Skeletal muscle tissue (tissue), 4 donors: ENCODE results near the gene PIAS4. TPM values are rescaled to one million over a fixed set of nuclear protein-coding genes. Genes with fewer than 3 reads are reported as not detected.
"Not testable (repeated sequence)": the region's sequence is repeated elsewhere in the genome, so short reads cannot be mapped to it uniquely, and the experiment has no call there.

Experiments
- H3K27ac ChIP-seq: one replicate; pipeline ENCODE4 v1.7.0; 2013; ENCODE audit warnings: mild to moderate bottlenecking, low read depth, low read length, inconsistent platforms
- H3K27me3 ChIP-seq, 3 donors: one replicate each; pipeline ENCODE4 v1.7.0; 2013; ENCODE audit warnings: low read length in 3 of 3; ENCODE audit not compliant: control insufficient read depth in 3 of 3, insufficient read depth in 3 of 3
- H3K36me3 ChIP-seq, 3 donors: one replicate each; pipeline ENCODE4 v1.7.0; 2013; ENCODE audit warnings: low read length in 3 of 3; ENCODE audit not compliant: control insufficient read depth in 3 of 3, insufficient read depth in 3 of 3
- H3K4me1 ChIP-seq, 3 donors: one replicate each; pipeline ENCODE4 v1.7.0; 2013; ENCODE audit warnings: low read length in 3 of 3, mild to moderate bottlenecking in 3 of 3; ENCODE audit not compliant: control insufficient read depth in 3 of 3, insufficient read depth in 3 of 3
- H3K4me3 ChIP-seq, 3 donors: one replicate each; pipeline ENCODE4 v1.7.0; 2013; ENCODE audit warnings: low read length in 3 of 3
- H3K9ac ChIP-seq, 3 donors: one replicate each; pipeline ENCODE4 v1.7.0; 2013; ENCODE audit warnings: low read length in 3 of 3, mild to moderate bottlenecking in 3 of 3, moderate library complexity in 2 of 3, low read depth in 1 of 3
- H3K9me3 ChIP-seq, 3 donors: one replicate each; pipeline ENCODE4 v1.7.0; 2013; ENCODE audit warnings: low read length in 3 of 3; ENCODE audit not compliant: control insufficient read depth in 3 of 3
- total RNA-seq: library from RNA; depleted of rRNA; stranded (reverse); fragments of >200 nt; gene quantifications from one replicate; pipeline ENCODE4 v1.2.3, GENCODE V29; 2014
- donor health status: Osteomylitis.

The PIAS4 gene
- total RNA-seq, result 19.3 TPM

DNA sequence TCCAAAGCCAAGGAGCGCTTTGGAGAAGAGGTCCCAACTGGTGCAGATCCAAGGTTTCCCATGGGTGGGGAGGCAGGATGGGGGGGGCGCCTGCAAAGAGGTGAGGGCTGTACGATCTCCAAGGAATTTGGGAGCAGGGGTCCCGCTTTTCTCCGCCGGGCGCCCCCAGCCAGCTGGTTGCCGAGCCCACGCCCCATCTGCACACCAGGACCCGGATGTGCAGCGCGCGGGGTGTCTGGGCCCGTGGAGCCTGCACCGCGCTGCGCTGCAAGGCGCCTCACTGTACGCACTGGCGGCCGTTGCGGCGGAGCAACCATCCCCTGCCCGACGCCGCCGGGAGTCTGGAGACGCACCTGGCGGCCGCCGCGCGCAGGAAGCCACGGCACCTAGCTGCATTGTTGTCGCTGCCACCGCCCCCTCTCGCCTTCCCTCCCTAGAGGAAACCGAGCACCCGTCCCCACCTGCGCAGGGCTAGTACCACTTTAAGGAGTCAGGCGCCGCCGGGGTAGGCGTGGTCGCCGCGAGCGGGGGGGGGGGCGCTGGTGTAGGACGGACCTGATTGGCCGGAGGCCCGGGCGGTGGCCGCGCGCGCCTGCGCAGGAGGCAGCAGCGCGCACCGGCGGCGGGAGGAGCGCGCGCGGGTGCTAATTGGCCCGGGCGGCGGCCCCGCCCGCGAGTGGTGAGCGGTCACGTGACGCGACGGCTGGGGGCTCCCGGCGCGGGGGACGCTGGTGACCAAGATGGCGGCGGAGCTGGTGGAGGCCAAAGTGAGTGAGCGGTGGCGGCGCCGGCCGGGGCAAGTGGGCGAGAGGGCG is at the start of gene PIAS4:
Gene PIAS4 (plus strand): TSS at position 716 of the 815 bp plus-strand sequence. CDS start 25 bp downstream, at position 741.
- H3K9me3 ChIP-seq, result no peaks in the 10 kb centered on the region
- H3K27ac ChIP-seq, result peak within 1 kb of the TSS; percentile 68
- H3K4me3 ChIP-seq, result peak within 1 kb of the TSS; percentile 85 to 95 (median 94)
- H3K27me3 ChIP-seq, result no peaks in the 10 kb centered on the region
- peaks cover 40 to 43% (median 42%) of the 10 kb centered on the region in 3 donors for H3K4me1 ChIP-seq
- H3K36me3 ChIP-seq, result no peaks in the 10 kb centered on the region
- H3K9ac ChIP-seq, result peak within 1 kb of the TSS; percentile 77 to 95 (median 85)

DNA sequence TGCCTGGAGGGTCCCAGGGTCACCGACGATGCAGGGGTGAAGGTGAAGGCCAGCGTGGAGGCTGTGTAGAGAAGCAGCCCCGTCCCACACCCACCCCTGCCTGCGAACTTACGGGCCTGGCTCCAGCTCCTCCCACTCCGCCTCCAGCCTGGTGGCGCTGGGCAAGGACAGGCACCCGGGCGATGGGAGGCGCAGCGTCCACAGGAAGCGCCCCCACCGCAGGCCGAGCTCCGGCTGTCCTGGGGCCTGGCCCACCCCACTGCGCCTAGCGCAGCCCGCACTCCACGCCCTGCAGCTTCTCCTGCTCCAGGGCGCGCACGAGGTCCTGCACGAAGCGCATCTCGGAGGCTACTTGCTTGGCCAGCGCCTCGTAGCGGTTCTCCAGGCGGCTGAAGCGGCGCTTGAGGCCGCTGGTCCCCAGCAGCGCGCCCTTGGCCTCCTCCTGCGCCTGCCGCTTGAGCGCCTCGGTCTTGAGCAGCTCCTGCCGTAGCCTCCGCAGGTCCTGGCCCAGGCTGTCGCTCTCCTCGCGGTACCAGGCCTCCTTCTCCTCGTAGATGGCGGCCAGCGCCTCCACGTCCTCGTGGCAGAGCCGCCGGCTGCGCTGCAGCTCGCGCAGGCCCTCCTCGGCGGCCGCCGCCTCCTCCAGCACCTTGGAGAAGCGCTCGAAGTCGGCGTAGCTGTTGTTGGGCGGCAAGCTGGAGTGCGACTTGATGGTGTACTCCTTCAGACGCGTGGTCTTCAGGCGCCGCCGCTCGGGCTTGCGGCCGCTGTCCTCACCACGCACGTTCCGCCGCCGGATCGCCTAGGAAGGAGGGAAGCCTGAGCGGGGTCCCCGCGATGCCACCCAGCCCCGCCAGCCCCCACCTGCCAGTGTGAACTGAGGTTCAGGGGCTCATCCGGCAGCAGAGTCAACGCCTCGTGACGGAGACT is 48.4 kb upstream of the PIAS4 start:
- Histone ChIP-seq H3K27me3 (no peaks in the 10 kb centered on the region), H3K36me3 (peaks cover 33 to 47% (median 39%) of the 10 kb centered on the region in 3 donors), H3K4me3 (peak overlapping the region in 1 of 3 donors; percentile 9), H3K9me3 (no peaks in the 10 kb centered on the region), H3K27ac (peak overlapping the region; percentile 77), H3K4me1 (peaks cover 3 to 50% (median 29%) of the 10 kb centered on the region in 3 donors), H3K9ac (peak overlapping the region in 1 of 3 donors; percentile 72)

GRCh38 chr19:3959766-3960131 is 47.8 kb upstream of the PIAS4 start:
- Histone ChIP-seq H3K9me3 (no peaks in the 10 kb centered on the region), H3K36me3 (peaks cover 36 to 50% (median 40%) of the 10 kb centered on the region in 3 donors), H3K9ac (no peak overlapping the region), H3K27me3 (no peaks in the 10 kb centered on the region), H3K27ac (peak overlapping the region; percentile 19), H3K4me1 (peaks cover 0 to 45% (median 22%) of the 10 kb centered on the region in 3 donors), H3K4me3 (no peak overlapping the region)

GRCh38 chr19:3961007-3961406 is 46.5 kb upstream of the PIAS4 start:
- Histone ChIP-seq H3K9me3 (no peaks in the 10 kb centered on the region), H3K4me3 (no peak overlapping the region), H3K27ac (peak overlapping the region; percentile 57), H3K36me3 (peaks cover 38 to 55% (median 45%) of the 10 kb centered on the region in 3 donors), H3K4me1 (peaks cover 1 to 45% (median 26%) of the 10 kb centered on the region in 3 donors), H3K27me3 (no peaks in the 10 kb centered on the region), H3K9ac (peak overlapping the region in 1 of 3 donors; percentile 64)

- Histone ChIP-seq H3K4me3 (no peak overlapping the region), H3K9me3 (no peaks in the 10 kb centered on the region), H3K27ac (peak overlapping the region; percentile 40), H3K9ac (no peak overlapping the region), H3K4me1 (peaks cover 24 to 57% (median 43%) of the 10 kb centered on the region in 3 donors), H3K36me3 (peaks cover 41 to 65% (median 59%) of the 10 kb centered on the region in 3 donors), H3K27me3 (no peaks in the 10 kb centered on the region)
Measured at GRCh38 chr19:3963458-3964255, 43.9 kb upstream of the PIAS4 start.

GRCh38 chr19:3964256-3965194 is 43.0 kb upstream of the PIAS4 start:
- Histone ChIP-seq H3K9me3 (no peaks in the 10 kb centered on the region), H3K27ac (peak overlapping the region; percentile 40), H3K36me3 (peaks cover 41 to 58% (median 50%) of the 10 kb centered on the region in 3 donors), H3K4me1 (peaks cover 32 to 59% (median 47%) of the 10 kb centered on the region in 3 donors), H3K4me3 (no peak overlapping the region), H3K27me3 (no peaks in the 10 kb centered on the region), H3K9ac (peak overlapping the region in 1 of 3 donors; percentile 33)

DNA sequence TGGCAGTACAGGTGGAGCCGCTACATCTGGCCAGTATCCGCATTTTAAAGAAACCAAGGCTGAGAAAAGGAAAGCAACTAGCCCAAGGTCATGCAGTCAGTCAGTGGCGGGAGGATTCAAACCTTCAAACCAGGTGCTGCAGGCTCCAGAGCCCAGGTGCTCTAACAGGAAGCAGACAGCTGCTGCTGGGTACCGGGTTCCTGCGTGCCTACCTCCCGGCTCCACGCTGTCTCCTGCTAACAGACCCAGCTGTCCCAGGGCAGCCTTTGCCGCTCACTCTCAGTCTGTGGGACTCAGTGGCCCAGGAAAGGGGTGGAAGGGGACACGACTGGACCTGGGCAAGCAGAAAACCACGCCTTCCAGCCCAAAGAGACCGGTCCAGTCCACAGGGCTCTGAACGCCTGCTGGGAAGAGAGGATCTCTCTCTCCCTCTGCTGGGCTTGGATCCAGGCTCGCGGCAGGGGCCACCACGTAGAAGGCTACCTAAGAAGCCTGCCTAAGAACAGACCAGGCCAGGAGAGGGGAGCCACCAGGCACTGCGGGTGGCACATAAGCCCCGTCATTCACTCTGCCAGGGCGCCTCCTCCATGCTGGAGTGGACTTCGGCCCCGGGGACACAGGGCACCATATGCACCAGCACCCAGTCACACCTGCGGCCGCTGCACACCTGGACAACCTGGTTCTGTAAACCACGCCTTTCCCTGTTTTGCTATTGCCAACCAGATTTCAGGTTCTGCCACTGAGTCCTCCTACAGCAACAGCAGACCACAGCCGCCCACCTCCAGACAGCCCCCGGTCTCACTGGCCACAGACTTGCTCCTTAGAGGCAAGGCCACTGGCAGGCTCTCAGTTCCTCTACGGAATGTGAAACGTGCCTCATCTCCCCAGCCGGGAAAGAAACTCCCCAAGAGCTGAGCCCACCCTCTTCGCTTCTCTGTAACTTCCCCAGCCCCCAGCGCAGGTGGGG is 41.2 kb upstream of the PIAS4 start:
- peak overlapping the region in 1 of 3 donors; percentile 49 for H3K4me3 ChIP-seq
- H3K27me3 ChIP-seq, result no peaks in the 10 kb centered on the region
- H3K4me1 ChIP-seq, result peaks cover 43 to 66% (median 55%) of the 10 kb centered on the region in 3 donors
- H3K9ac ChIP-seq, result peak overlapping the region in 2 of 3 donors; percentile 48 to 79
- H3K9me3 ChIP-seq, result no peaks in the 10 kb centered on the region
- H3K27ac ChIP-seq, result peak overlapping the region; percentile 98
- peaks cover 32 to 52% (median 34%) of the 10 kb centered on the region in 3 donors for H3K36me3 ChIP-seq

GRCh38 chr19:3967983-3968382 is 39.6 kb upstream of the PIAS4 start:
- H3K27ac ChIP-seq, result peak overlapping the region; percentile 98
- peak overlapping the region; percentile 25 to 98 (median 27) for H3K9ac ChIP-seq
- H3K4me3 ChIP-seq, H3K27me3 ChIP-seq, H3K9me3 ChIP-seq: not testable (repeated sequence)
- H3K36me3 ChIP-seq, result peaks cover 23 to 41% (median 30%) of the 10 kb centered on the region in 3 donors
- H3K4me1 ChIP-seq, result peaks cover 44 to 64% (median 49%) of the 10 kb centered on the region in 3 donors
